Neural cell (in vitro differentiated cells): ENCODE data around the gene AKT3.

Source experiments
- EP300 ChIP-seq: fragments of 450-650 bp; conservative IDR thresholded peaks from 2 replicates; pipeline ENCODE4 v1.6.1; 2014; ENCODE audit warnings: antibody characterized with exemption, mild to moderate bottlenecking, moderate library complexity; ENCODE audit not compliant: poor library complexity, severe bottlenecking
- POLR2AphosphoS5 ChIP-seq: IDR thresholded peaks from 2 replicates; pipeline ENCODE4 v1.6.1; 2012
- TF ChIP-seq, protein P1 (sequence below): fragments of 450-650 bp; IDR thresholded peaks from 2 replicates; pipeline ENCODE4 v1.5.1; 2014; ENCODE audit warnings: antibody characterized with exemption, mild to moderate bottlenecking, moderate library complexity; ENCODE audit not compliant: poor library complexity, severe bottlenecking

DNA sequence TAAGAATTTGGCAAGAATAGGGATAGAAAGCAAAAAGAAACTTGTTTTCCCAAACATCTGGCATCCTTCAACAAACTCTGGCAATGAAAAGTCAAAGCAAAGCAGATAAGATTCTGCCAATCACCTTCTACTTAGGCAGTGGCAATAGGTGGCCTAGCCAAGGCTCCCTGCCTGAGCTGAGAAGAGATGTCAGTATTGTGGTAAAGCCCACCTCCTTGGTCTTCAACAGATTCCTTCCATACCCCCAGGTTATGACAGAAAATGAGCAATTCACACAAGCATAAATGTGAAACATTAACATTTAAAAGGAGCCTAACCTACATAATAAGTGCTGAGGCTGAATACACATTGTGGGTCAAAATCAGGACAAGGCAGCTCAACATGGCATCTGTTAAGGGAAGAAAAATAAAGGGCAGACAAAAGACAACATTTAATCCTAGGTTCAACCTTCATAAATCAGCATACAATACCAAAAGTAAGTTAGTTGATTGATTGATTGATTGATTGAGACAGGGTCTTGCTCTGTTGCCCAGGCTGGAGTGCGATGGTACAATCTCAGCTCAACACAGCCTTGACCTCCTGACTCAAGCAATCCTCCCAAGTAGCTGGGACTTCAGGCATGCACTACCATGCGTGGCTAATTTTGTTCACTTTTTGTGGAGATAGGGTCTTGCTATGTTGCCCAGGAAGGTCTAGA lies 123.1 kb downstream of the AKT3 start:
- TF ChIP-seq, protein P1, sequence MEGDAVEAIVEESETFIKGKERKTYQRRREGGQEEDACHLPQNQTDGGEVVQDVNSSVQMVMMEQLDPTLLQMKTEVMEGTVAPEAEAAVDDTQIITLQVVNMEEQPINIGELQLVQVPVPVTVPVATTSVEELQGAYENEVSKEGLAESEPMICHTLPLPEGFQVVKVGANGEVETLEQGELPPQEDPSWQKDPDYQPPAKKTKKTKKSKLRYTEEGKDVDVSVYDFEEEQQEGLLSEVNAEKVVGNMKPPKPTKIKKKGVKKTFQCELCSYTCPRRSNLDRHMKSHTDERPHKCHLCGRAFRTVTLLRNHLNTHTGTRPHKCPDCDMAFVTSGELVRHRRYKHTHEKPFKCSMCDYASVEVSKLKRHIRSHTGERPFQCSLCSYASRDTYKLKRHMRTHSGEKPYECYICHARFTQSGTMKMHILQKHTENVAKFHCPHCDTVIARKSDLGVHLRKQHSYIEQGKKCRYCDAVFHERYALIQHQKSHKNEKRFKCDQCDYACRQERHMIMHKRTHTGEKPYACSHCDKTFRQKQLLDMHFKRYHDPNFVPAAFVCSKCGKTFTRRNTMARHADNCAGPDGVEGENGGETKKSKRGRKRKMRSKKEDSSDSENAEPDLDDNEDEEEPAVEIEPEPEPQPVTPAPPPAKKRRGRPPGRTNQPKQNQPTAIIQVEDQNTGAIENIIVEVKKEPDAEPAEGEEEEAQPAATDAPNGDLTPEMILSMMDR = no peak
- TF ChIP-seq POLR2AphosphoS5 (no peak), EP300 (no peak)
